DOHH2 (cell line): Measurements from ENCODE around the gene PLEKHM3.

Experiments used
- EZH2phosphoT487 ChIP-seq: fragments of 200-600 bp; sonication (generic); IDR thresholded peaks from 2 replicates; pipeline ENCODE4 v1.6.1; 2017; ENCODE audit warnings: borderline replicate concordance, mild to moderate bottlenecking, antibody characterized with exemption, low read length, moderate library complexity, mixed read lengths
- TF ChIP-seq, protein P1 (sequence below): fragments of 200-600 bp; sonication (generic); IDR thresholded peaks from one replicate; pipeline ENCODE4 v1.5.1; 2014; ENCODE audit warnings: antibody characterized with exemption, mild to moderate bottlenecking, low read depth, low read length; ENCODE audit not compliant: poor library complexity, severe bottlenecking

DNA sequence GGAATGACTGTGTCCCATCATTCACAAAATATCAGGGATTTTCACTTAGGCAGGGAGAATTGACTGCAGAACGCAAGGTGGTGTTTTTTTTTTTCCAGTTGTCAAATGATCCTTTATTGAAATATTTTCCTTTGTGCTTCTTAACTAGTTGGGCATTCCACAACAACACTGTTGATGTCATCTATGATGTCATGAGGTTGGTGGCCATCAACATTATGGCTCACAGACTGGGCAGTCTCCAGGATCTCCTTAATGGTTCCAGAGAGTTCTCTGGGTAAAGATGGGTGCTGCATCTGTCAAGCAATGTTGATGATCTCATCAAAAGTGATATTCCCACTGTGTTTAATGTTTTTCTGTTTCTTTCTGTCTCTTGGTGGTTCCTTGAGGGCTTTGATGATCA, 31.8 kb upstream of the PLEKHM3 start:
- TF ChIP-seq, protein P1, sequence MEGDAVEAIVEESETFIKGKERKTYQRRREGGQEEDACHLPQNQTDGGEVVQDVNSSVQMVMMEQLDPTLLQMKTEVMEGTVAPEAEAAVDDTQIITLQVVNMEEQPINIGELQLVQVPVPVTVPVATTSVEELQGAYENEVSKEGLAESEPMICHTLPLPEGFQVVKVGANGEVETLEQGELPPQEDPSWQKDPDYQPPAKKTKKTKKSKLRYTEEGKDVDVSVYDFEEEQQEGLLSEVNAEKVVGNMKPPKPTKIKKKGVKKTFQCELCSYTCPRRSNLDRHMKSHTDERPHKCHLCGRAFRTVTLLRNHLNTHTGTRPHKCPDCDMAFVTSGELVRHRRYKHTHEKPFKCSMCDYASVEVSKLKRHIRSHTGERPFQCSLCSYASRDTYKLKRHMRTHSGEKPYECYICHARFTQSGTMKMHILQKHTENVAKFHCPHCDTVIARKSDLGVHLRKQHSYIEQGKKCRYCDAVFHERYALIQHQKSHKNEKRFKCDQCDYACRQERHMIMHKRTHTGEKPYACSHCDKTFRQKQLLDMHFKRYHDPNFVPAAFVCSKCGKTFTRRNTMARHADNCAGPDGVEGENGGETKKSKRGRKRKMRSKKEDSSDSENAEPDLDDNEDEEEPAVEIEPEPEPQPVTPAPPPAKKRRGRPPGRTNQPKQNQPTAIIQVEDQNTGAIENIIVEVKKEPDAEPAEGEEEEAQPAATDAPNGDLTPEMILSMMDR: no peak
- no peak for TF ChIP-seq EZH2phosphoT487
